ENCODE data around the gene PTPN13.

Gene PTPN13

DNA sequence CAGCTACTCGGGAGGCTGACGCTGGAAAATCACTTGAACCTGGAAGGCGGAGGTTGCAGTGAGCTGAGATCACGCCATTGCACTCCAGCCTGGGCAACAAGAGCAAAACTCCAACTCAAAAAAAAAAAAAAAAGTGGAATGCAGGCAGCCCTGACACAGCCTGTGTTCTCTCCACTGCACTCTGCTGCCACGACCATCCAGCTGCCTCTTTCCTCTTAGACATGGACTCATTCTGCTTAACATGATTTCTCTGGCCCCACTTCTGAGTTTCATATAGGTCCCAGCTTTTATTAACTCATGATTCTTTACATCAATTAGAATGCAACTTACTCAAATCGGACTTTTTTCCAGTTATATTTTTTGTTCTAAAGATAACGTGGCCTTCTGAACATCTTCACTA, 225.4 kb downstream of the PTPN13 start:
- DNase-seq = no peak

- no peak for DNase-seq
Observed at GRCh38 chr4:86821151-86821550, 227.0 kb downstream of the PTPN13 start.

DNA sequence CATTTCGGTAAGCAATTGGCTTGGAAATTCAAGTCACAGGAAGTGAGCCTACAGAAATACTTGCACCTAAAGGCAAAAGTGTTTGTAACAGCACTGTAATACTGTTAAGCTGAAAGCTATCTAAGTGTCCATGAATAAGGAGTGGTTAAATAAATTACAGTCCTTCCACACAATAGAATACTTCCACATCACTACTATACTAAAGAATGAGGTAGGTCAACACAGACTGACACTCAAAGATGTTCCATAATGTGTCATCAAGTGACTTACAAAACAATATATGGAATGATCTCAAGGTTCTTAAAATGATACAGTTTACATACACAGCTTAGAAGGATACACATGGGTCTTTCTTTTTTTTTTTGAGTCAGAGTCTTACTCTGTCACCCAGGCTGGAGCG, 228.0 kb downstream of the PTPN13 start:
- no peak for DNase-seq

DNA sequence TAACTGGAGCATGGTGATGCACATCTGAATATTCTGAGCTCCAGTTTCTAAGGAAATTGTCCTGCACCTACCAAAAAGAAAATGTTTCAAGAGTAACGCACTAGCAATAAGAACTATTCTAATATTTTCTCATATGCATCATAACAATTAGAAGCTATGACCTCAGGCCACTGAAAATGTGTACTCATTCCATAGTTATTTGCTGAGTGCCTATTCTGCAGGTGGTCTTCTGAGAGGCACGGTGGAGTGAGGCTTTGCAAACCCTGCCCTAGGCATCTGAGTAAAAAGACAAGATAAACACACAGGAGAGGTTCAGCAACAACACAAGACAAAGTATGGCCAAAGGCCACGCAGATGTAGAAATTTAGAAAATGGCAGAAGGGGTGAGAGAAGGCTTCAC, 231.4 kb downstream of the PTPN13 start:
- no peak for DNase-seq

DNA sequence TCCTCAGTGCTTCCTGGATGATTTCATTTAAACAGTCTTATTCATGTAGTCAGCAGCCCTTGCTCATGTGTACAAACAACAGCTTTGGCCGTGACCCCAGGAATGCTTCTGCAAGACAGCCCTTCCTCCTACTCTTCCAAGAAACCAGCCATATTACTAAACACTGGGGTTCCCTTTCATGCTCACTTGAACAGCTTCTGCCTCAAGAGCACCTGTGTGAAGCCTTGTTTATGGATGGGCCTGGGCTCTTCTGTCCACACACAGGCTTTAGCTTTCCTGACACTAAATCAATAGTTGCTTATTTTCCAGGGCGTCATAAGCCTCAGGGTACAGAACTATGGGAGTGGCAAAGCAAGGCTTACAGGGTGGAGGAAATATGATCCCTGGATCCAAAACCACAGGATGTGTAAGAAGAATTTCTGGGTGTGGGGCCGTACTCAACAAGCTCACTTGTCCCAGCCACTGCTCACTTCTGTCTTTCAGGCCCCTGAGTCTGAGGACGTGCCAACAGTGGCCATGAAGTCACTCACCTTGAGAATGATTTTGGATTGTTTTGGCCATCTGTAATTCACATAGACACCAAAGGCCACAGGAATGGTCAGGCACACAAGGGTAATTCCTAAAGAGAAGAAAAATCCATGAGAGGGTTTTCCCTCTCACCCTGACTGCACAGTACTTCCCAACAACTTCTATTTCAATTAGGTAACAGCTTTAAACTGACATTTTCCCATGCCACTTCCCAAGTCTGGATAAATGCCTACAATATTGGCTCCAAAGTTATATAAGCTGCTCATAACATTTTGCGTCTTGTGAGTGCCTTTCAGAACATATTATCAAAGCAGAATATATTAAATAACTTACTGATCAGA, 237.4 kb downstream of the PTPN13 start:
- DNase-seq = no peak

DNA sequence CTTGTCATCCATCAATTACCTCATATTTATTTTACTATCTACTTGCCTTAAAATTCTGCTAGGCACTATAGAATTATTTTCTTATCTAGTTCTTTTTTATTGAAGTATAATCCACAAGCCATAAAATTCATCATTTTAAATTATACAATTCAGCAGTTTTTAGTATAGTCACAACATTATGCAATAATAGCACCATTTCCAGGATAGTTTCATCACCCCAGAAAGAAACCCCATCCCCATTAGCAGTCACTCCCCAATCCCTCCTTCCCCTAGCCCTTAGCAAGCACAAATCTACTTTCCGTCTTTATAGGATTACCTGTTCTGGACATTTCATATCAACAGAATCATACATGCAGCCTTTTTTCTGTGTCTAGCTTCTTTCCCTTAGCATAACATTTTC, 239.5 kb downstream of the PTPN13 start:
- no peak for DNase-seq

DNA sequence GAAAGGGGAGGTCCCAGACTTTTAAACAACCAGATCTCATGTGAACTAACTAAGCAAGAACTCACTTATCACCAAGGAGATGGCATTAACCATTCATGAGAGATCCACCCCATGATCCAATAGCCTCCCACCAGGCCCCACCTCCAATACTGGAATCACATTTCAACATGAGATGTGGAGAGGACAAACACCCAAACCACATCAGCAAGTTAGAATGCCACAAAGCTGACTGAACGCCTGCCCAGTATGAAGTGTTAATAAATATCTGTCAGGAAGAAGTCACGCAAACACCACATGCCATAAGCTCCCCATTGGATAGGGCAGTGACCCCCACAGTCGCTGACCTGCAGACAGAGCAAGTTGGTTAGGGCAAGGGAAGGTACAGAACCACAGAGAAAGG, 240.8 kb downstream of the PTPN13 start:
- DNase-seq = no peak

- no peak for DNase-seq
Observed at GRCh38 chr4:86835677-86836076, 241.6 kb downstream of the PTPN13 start.

GRCh38 chr4:86837691-86838503, 243.8 kb downstream of the PTPN13 start:
- DNase-seq = no peak

- DNase-seq = no peak
Observed at GRCh38 chr4:86840858-86841257, 246.7 kb downstream of the PTPN13 start.

GRCh38 chr4:86841309-86841708, 247.2 kb downstream of the PTPN13 start:
- DNase-seq = no peak

DNA sequence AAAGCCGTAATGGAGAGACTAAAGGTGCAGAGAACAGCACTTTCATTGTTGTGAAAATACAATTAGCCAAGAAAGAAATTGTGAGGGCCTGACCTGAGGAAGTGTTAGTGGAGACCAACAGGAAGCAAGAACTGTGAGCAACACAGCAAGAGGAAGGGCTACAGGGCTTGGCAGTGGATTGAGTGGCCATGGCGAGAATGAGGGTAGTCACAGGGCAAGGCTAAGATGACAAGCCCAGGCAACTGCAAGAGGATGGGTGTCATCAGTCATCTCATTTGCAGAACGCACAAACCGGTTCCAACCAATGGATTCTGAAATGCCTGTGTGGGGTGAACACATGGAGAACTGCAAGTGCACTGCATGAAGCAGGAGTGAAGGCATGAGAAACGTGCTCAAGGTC, 251.5 kb downstream of the PTPN13 start:
- no peak for DNase-seq

DNA sequence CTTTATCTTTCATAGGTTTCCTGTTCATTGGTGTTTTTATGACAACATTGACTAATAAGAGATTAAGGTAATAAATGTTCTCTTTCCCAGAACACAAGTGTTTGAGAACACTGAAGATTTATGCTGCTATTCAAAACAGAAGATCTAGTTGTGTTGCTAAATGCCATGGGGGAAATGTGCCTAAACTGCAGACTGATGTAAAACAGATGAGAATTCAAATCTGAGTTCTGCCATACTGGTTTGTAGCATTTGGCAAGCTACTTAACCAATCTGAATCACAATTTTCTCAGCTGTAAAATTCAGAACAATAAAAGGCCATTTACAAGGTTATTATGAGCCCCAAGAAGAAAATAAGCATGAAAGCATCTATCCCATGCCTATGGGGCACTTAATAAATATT, 252.8 kb downstream of the PTPN13 start:
- DNase-seq = no peak

DNA sequence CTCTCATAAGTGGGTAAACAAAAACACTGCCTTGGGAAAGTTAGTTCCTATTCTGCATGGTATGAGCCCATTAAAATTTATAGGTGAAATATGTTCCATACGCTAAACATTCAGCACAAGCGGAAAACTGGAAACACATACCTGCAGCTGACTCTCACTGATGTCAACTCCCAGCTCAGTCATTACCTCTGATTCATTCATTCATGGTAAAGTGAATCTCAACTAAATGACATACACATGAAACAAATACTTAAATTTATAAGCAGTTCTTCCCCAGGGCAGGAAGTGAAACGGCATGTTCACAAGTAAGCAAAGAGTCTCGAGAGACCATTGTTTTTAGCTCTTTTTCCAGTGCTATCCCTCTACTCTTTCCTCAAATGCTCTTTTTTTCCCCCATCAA, 253.5 kb downstream of the PTPN13 start:
- no peak for DNase-seq

DNA sequence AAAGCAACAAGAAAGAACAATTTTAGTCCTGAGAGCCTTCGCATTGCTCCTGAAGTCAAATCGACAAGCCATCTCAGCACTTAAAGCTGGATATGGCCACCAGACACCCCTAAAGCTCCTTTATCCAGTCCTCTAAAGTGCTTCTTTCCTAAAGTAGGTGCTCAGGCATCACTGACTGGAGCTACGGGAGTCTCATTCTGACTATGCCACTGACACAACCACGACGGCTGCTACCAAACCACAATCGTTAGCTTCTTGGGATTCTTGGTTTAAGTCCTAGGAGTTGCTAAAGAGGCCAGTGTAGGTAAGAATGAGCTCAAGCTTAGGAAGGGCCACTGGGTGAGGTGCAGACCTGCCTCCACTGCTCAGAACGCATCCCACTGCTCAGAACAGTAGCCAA, 254.0 kb downstream of the PTPN13 start:
- no peak for DNase-seq

DNA sequence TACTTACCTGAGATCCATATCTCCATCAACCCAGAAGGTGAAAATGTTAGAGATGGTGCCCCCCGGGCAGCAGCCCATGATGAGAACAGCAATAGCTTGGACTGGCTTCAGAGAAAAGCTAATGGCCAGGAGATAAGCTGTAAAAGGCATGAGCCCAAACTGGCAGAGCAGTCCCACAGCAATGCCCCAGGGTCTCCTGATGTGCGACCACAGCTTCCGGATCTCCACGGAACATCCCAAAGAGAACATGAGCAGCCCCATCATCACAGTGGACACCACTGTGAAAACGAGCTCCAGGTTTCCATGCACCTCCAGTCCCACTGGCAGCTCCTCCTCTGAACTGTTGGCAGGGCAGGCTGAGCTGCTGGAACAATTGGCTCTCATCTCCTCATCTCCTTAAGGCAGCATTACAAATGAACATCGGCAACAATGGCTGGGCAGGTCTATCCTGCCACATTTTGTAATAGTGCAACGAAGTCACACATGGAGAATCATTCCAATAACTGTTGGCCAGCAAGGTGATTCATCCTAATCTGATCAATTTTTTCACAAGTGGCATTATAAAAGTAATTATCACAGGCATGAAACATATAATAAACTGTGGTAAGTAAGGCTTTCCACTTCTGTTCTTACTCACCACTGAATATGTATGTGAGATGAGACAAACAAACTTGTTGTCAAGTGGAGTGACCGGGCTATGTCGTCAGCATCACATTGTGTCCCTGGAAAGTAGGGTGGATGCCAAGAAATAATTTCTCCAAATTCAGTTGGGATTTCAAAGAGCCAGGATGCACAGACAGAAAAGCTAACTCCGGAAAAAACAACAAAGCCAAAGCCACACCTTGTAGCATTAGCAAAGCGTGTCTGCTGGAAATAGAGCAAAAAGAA, 254.9 kb downstream of the PTPN13 start, which contains the start of gene SLC10A6:
TSS of gene SLC10A6 (minus strand) at position 653 of the 888 bp plus-strand sequence. CDS start at position 384, 269 bp downstream.
- DNase-seq = no peak

GRCh38 chr4:86853209-86853608, 259.1 kb downstream of the PTPN13 start:
- no peak for DNase-seq

DNA sequence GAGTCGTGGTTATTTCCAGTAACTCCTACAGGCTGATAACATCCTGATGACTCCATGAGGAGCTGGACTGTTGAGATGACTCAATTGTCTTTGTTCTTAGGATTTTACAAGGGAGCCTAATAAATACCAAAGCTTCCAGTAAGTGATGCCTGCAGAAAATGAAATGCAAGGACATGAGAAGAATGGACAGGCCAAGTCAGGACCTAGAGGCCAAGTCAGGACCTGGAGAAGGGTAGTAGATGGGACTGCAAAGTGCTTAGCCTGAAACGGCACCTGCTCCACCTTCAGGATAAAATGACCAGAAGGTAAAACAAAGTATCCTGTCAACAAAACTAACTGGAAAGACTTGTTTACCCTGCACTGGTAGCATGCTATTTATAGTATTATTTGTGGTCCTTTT, 261.5 kb downstream of the PTPN13 start:
- DNase-seq = no peak

DNA sequence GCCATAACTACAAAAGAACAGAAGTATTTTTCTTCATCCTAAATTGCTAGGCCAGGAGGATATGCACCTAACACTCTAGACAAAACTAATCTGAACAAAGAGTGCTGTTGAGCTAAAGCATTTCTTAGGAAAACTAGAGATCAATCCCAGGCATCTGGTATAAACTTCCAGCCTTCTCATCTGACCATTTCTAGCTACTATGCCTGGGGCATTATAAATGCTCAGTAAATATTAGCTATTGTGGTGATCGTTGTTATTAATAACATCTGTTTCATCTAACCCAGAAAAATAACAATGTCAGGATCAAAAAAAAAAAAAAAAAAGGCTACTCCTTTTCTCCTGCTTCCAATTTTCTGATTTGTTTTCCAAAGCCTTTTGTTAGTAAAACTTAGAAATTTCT, 262.8 kb downstream of the PTPN13 start:
- no peak for DNase-seq

- DNase-seq = no peak
Observed at GRCh38 chr4:86857341-86858052, 263.4 kb downstream of the PTPN13 start.

All from NCI-H1105 treated with DMSO at 0.1 percent for 48 hours (cell line).